Measurements from ENCODE around the gene USP32.

DNA sequence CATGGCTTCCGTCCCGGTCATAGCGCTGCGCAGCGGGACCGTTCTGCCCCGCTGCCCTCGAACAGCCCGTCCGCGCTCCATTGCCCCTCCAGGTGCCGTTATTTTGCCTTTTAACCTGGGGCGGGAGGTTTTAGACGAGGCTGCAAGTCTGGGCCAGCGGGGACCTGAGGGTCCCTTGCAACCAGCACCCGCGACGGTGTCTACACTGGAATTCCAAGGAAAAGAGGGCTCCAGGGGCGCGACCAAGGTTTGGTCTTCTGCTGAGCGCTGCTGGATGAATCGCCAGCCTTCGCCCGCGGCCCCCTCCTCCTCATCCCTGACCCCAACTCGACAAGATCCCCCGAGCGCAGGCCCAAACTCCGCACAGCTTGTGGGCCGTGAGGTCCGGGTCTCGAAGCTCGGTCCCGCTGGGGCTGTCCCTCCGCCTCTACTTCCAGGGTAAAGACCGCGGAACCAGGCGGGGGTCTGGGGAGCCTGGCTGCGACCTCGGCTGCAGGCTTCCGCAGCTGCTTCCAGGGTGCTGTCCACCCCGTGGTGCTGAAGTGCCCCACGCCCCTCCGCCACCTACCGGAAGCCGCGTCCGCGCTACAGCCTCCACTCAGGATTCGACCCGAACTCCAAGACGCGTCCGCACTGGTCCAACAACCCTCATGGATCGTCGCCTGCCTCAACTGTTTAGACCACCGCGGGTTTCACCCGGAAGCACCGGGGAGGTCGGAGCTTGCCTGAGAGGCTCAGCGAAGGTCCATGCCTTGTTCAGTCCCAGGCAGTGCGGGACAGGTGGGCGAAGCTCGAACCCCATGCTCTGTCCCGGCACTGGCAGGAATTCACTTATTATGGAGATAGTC is 252.3 kb downstream of the USP32 start:
- TF ChIP-seq, protein P1, sequence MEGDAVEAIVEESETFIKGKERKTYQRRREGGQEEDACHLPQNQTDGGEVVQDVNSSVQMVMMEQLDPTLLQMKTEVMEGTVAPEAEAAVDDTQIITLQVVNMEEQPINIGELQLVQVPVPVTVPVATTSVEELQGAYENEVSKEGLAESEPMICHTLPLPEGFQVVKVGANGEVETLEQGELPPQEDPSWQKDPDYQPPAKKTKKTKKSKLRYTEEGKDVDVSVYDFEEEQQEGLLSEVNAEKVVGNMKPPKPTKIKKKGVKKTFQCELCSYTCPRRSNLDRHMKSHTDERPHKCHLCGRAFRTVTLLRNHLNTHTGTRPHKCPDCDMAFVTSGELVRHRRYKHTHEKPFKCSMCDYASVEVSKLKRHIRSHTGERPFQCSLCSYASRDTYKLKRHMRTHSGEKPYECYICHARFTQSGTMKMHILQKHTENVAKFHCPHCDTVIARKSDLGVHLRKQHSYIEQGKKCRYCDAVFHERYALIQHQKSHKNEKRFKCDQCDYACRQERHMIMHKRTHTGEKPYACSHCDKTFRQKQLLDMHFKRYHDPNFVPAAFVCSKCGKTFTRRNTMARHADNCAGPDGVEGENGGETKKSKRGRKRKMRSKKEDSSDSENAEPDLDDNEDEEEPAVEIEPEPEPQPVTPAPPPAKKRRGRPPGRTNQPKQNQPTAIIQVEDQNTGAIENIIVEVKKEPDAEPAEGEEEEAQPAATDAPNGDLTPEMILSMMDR (IDR thresholded peaks at IDR 0.05; ENCODE audit: low read length) = no peak
- no peak for TF ChIP-seq EZH2 (IDR thresholded peaks at IDR 0.05; ENCODE audit: borderline replicate concordance, low read length)

Data from OCI-LY1 (cell line).